Measurements from ENCODE around the gene NSFL1C.

GRCh38 chr20:1449370-1449769, 17.3 kb downstream of the NSFL1C start:
- TF ChIP-seq POLR2A (IDR thresholded peaks at IDR 0.05; ENCODE audit: low read depth) (no peak), CTCF (IDR thresholded peaks at IDR 0.05) (no peak), EP300 (IDR thresholded peaks at IDR 0.05) (no peak), POLR2AphosphoS5 (IDR thresholded peaks at IDR 0.05) (no peak)
